ENCODE data around the gene IRGQ.
"Not testable (repeated sequence)": the region's sequence is repeated elsewhere in the genome, so short reads cannot be mapped to it uniquely, and the experiment has no call there.

IRGQ gene

DNA sequence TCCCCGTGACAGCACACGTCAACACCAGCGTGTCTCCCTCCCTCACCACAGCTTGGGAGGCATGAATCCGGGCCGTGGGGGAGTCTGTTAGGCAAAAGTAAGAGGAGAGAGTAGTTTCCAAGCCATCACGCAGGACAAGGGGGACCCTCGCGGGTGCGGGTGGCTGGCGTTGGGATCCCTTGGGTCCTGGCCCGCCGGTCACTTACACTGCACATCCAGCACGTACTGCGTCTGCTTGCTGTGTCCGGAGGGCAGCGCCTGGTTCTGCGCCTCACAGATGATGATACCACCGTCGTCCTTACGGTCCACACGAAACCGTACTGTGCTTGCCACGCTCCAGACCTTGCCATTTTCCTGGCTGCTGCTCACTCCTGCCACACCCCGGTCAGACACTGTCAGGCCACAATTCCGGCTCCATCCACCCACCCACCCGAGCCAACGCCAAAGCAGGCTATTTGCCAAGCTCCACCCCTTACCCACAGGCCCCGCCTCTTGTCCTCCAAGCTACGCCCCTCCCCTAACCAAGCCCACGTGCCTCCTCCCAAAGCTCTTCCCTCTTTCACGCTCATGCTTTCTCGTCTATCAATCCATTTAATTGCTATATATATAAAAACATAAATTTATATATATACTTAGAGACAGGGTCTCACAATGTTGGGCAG lies 30.1 kb upstream of the IRGQ start:
- no peak for DNase-seq (ENCODE audit: low read depth in 1 of 2, low spot score in 1 of 2)

DNA sequence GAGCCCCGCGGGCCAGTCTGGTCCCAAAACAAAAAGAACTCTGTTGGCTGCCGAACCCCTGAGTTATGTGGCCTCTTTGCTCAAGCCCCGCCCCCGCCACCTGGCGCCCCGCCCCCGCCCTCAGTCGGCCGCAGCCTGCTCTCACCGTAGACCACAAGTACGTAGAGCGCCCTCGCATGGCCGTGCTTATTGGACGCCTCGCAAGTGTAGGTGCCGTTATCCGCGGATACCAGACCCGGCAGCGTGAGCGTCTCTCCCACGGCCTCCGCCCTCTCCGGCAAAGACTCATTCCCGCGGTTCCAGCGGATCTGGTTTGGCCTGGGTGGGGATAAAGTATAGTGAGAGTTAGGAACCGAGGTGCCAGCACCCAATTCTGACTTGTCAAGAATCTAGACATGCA lies 29.0 kb upstream of the IRGQ start:
- peak; percentile 63 to 79 for DNase-seq (ENCODE audit: low read depth in 1 of 2, low spot score in 1 of 2)

DNA sequence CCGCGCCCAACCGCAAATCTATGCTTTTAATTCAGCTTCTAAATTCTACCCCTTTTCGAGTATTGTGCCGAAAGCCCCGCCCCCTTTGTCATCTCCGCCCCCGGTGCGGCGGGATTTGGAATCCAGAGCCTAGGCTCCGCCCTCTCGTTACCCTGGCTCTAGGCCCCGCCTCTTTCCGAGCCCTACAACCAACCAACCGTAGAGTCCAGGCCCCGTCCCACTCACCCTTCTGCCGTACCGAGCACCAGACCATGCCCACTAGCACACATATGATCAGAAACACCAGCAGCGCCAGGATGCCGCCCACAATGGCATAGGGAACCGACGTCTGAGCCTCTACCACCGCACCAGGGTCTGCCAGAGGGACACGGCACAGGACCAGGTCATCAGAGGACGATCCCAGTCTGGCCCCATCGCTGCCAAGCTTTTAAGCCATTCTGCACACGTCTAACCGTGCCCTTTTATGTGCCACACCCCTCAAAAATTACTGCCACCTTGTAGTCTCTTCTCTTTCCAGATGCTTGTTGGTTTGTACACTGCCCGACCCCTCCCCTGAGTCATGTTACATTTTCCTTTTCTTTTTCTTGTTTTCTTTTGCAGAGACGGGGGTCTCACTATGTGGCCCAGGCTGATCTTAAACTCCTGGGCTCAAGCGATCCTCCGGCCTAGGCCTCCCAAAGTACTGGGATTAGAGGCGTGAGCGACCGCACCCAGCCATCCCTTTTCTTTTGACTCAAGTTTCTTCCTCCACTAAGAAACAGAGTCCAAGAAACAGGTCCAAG lies 28.1 kb upstream of the IRGQ start:
- no peak for DNase-seq (ENCODE audit: low read depth in 1 of 2, low spot score in 1 of 2)

DNA sequence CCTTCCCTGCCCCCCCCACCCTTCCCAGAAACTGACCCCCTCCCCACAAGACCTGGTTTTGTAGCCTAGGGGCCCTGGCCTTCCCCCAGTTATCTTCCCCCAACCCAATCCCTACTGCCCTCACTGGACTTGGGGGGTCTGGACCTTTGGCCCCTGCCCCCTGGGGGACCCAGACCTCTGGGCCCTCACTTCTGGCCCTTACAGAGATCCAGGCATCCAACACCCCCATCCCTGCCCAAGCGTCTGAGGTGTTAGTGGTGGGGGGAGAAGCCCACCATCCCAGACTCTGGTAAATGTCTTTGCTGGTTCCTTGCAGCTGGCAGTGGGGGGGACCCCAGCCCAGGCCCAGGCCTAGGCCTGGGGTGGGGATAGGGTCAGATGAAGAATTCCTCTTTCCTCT lies 27.0 kb upstream of the IRGQ start:
- no peak for DNase-seq (ENCODE audit: low read depth in 1 of 2, low spot score in 1 of 2)

DNA sequence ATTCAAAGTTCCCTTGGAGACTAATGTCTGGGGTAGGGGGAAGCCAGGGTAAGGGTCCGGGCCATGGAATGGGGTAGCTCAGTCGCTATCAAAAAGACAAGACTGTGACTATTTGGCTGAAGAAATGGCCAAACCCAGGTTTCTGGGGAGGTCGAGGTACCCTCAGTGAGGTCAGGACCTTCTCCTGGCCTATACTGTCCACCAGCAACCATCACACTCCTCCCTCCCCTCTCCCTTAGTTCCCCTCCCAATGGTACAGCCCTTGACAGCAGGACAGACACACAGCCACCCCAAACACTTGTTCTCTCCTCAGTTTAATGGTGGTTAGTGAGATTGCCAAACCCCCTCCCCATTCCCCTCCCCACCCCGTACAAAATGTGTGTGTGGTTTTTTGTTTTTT lies 26.1 kb upstream of the IRGQ start:
- no peak for DNase-seq (ENCODE audit: low read depth in 1 of 2, low spot score in 1 of 2)

DNA sequence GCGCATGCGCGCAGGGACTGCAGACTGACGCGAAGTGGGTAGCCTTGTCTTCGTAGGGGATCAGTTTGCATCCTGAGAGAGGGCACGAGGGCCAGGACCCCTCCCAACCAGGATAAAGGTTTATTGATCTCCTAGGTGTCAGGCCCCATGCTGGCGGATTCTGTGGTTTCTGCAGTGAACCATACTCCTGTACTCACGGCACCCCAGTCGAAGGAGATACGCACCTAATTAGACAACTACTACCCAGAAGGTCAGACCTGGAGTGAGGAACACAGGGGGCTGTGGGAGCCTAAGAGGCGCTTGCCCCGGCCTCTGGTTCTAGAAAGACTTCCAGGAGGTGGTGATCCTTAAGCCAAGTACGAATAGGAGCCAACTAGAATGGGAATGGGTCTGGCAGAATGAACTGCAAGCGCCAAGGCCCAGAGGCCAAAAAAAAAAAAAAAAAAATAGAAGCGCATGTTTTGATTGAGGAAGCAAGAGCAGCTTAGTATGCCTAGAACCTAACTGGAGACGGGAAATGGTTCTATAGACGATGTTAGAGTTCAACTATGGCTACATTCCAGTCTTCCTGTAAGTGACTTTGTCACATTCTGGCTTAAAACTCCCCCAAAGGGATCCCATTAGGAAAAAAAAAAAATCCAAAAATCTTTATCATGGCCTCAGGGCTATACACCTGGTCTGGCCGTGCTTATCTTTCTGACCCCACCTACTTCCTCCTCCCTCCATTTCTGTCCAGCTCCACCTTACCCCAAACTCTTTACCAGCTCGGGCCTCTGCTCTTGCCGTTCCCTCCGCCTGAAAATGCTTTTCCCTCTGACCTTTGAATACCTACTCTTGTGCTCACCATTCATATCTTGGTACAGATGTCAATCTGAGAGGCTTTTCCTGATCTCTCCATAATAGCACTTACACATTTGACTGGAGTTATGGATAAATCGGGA lies 24.4 kb upstream of the IRGQ start:
- DNase-seq (ENCODE audit: low read depth in 1 of 2, low spot score in 1 of 2), result peak in 1 of 2 donors; percentile 75

DNA sequence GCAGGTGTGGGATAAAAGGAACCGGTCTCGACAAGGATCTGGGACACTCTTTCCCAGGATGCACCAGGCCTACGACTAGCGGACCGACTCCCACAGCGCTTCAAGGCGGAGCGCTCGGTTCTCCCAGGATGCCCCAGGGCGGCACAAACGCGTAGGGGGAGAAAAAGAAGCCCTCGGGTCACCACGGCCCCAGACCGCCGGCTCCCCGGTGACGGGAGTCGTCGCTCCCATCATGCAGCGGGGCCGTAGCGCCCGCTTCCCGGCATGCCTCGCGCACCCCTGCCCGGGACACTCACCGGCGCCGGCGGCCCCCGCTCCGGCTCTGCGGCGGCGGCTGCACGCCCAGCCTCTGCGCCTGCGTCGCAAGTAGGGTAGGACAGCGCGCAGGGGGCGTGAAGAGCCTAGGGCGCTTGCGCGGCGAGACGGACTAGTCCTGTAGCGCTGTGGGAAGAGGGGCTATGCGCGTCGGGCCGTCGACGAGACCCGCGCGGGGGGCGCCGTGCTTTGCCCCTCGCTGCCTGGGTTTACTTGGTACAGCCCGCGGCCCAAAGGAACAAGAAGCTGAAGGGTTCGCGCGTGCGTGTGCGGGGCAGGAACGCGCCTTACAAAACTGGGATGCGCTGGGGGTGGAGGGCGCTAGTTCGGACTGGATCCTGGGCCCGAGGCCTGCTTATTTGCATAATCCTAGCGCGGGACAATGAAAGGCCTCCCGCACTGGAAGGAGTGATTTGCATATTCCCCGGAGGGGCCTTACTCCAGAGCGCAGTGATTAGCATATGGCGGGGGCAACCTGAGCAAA lies 23.5 kb upstream of the IRGQ start, which contains the start of gene ZNF428:
Gene ZNF428 (minus strand): TSS at position 368 of the 799 bp plus-strand sequence. CDS start 5,325 bp downstream, outside the sequence.
- DNase-seq (ENCODE audit: low read depth in 1 of 2, low spot score in 1 of 2), result peak; percentile 76 to 79

DNA sequence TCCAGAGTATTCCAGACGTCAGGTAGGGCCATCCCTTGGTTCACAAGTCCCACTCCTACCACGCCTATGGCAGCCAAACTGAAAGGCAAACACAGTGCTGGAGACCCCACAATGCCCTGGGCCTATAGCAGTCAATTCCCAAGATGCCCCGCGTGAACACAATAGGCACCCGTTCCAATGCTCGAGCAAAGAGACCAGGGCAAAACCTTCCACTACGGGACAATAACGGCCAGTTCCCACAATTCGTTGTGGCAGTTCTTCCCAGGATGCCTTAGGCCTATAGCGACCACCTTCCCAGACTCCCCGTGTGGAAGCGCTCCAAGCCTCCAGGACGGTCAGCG lies 23.0 kb upstream of the IRGQ start:
- DNase-seq (ENCODE audit: low read depth in 1 of 2, low spot score in 1 of 2), result no peak

DNA sequence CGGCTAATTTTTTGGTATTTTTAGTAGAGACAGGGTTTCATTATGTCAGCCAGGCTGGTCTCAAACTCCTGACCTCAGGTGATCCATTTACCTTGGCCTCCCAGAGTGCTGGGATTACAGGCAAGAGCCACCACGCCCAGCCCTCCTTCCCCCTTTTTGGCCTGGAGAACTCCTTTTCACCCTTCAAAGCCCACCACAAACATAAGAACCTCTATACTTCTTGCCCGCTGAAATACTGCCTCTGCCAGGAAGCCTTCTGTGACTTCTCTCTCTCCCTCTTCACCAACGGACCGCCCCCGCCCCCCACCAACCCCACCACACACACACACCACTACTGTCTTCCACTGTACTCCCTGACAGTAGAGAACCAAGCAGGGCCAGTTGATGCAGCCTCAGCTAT lies 21.0 kb upstream of the IRGQ start:
- DNase-seq (ENCODE audit: low read depth in 1 of 2, low spot score in 1 of 2), result no peak

DNA sequence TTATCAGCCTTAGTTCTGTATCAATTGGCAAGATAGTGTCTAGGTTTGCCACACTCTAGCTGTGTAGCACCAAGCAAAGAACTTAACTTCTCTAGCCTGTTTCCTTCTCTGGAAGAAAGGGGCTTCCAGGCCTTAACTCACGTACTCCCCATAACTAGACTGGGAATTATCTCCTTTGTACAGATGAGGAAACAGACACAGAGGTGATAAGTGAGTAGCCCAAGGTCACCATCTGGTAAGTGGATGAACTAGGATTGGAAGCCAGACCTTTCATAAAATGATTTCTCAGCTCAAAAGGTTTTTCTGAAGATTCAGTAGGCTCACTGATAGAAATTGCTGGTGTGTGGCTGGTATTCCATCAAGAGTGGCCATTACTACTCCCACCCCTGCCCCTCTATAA lies 20.4 kb upstream of the IRGQ start:
- no peak for DNase-seq (ENCODE audit: low read depth in 1 of 2, low spot score in 1 of 2)

DNA sequence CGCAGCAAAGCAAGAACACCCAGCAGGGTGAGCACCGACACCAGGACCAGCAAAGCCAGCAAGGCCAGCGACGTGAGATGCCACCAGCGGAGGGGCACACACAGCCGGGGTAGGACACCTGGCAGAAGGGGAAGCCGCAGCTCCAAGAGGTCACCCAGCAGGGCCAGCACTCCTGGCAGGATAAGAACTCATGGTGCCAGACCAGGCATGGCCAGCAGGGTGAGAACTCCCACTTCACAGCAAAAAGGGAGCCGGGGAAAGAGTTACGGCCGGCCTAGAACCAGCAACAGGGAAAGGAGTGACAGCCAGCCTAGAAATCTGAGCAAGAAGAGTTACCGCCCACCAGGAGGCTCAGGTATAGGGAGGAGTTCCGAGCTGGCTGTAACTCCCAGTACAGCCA lies 16.4 kb upstream of the IRGQ start:
- no peak for DNase-seq (ENCODE audit: low read depth in 1 of 2, low spot score in 1 of 2)

DNA sequence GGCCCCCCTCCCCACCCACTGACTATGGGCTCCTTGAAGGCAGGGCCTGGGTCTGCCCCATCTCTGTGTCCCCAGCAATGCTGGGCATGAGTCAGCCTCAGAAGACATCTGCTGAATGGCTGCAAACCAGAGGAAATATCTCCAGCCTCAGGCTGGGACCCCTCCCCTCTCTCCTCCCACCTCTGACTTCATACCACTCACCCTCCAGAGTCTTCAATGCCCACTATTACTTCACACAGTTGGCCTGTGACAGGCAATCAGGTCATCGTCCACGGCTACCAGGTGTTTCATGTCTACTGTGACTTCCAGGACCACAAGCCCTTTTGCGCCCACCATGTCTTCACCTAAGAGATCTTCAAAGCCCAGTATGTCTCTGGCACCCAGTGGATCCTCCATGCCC lies 15.9 kb upstream of the IRGQ start, which contains the start of gene SRRM5:
Gene SRRM5 (plus strand): TSS at position 301 of the 400 bp plus-strand sequence. CDS start 34 bp downstream, at position 335.
- DNase-seq (ENCODE audit: low read depth in 1 of 2, low spot score in 1 of 2), result no peak

DNA sequence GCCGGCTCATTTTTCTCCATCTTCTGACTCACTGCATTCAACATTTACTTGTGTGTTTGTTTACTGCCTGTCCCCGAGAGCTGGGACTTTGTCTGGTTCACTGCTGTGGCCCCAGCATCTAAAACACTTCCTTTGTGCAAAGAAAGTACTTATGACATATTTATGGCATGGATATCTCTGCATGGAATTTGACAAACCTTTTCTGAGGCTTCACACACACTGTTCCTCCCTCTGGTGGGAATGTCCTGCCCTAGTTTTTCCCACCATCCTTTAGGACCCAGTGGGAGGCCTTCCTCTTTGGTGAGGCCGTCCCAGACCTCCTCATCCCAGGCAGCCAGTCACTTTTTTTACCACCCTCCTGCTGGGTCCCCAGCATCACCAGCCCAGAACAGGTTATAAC lies 14.6 kb upstream of the IRGQ start:
- no peak for DNase-seq (ENCODE audit: low read depth in 1 of 2, low spot score in 1 of 2)

DNA sequence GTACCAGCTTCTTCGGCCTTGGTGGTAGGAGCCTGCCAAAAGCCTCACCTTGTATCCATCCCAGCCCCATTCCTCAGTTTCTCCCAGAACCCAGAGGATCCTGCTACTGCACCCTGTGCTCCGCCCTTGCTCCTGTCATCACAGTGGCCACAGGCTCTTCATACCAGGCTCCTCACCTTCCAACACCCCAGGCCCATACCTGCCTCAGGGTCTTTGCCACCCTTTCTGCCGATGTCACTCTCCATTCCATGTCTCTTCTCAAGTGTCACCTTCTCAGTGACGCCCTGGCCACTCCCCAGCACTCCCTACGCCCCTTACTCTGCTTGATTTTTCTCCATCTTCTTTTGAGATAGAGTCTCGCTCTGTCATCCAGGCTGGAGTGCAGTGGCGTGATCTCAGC lies 13.9 kb upstream of the IRGQ start:
- DNase-seq (ENCODE audit: low read depth in 1 of 2, low spot score in 1 of 2), result no peak

DNA sequence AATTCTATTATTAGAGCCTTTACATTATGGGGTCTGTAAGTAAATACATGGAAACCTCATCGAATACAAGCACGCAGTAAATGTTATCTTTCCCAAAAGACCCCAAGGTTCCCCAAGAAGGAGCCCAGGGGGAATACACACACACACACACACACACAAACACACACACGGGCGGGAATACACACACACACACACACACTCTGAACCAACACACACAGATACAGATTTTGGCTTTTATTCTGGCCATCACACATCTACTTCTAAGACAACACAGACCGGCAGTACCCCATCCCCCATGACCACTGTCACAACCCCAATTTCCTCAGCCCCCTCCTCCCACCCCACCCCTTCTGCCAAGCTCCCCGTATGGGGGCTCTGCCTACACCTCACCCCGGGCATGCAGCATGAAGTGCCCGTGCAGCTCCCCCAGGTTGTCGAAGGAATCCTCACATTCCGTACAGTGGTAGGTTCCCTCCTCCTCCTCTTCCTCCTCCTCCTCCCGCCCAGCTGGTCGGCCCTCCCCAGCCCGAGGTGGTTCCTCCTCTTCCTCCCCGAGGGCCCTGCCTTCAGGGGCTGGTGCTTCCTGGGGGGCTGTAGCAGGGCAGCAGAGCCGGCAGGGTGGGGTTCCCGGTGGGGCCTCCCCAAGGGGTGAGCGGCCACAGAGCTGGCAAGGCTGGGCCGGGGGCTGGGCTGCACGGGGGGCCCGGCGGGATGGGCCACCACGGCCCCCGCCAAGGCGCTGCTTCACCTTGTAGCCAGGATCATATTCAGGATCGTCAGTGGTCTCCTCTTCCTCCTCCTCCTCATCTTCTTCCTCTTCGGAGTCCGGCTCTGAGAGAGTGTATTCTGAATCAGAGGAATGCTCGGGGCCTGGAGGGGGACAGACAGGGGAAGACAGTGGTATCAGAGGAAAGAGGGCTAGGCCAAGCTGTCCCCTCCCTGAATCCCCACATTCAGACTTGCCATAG lies 11.6 kb upstream of the IRGQ start:
- no peak for DNase-seq (ENCODE audit: low read depth in 1 of 2, low spot score in 1 of 2)

DNA sequence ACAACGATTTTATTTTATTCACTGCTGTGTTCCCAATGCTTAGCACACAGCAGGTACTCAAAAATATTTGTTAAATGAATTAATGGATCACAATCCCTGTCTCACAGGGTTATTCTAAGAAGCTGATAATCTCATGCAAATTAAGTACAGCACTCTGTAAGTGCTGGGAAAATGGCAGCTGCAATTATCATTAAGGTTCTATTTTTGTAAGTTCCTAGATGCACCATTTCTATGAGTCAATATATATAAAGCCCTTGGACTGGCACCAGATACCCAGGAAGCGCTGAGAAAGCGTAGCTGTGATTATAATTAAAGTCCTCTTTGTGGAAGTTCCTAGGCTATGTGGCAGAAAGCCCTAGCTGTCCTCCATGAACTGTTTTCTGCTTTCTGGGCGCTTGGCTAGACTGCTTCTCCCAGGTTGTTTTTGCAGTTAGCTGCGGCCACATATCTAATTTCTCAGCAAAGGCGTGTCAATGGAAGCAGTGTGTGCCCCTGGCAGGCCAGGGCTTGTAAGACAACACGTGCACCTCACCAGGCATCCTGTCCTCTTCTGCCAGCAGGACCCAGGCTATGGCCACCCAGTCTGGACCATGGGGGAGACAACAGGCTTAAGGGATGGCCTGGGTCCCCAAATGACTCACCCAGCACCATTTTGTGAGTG lies 10.8 kb upstream of the IRGQ start:
- no peak for DNase-seq (ENCODE audit: low read depth in 1 of 2, low spot score in 1 of 2)

DNA sequence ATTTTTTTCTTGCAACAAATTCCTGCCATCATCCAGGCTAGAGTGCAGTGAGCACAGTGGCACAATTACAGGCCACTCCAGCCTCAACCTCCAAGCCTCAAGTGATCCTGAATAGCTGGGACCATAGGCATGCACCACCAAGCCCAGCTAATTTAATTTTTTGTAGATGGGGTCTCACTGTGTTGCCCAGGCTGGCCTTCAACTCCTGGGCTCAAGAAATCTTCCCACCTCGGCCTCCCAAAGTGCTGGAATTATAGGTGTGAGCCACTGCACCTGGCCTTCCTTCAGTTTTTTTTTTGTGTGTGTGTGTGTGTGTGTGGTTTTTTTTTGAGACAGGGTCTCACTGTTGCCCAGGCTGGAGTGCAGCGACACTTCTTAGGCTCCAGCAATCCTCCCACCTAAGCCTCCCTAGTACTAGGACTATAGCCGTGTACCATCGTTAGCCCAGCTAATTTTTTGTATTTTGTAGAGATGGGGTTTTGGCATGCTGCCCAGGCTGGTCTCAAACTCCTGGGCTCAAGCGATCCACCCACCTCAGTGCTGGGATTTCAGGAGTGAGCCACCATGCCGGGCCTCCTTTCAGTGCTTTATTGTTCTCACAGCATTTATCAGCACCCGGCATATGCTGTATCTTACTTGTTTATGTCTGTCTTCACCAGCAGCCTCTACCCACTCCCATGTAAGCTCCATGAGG lies 10.1 kb upstream of the IRGQ start:
- no peak for DNase-seq (ENCODE audit: low read depth in 1 of 2, low spot score in 1 of 2)

DNA sequence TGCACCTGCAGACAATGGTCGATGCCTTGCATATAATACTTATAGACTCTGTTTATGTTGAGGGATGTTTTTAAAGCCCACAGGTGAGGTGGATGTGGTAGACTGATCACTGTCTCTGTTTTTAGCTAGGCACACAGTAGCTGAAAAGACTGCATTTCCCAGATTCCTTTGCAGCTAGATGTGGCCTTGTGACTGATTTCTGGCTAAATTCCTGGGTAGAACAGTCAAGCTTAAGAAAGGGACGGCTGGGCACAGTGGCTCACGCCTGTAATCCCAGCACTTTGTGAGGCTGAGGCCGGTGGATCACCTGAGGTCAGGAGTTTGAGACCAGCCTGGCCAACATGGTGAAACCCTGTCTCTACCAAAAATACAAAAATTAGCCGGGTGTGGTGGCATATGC lies 4.4 kb upstream of the IRGQ start:
- not testable (repeated sequence) for DNase-seq (ENCODE audit: low read depth in 1 of 2, low spot score in 1 of 2)
